NCI-H2196 (cell line): ENCODE results near the gene ZC3H7B.
"Not testable (repeated sequence)": the region's sequence is repeated elsewhere in the genome, so short reads cannot be mapped to it uniquely, and the experiment has no call there.

Experiments used
- DNase-seq: peaks from one replicate; lab custom pipeline; 2025; ENCODE audit not compliant: unreplicated experiment; lab: John Stamatoyannopoulos, UW

Gene ZC3H7B

DNA sequence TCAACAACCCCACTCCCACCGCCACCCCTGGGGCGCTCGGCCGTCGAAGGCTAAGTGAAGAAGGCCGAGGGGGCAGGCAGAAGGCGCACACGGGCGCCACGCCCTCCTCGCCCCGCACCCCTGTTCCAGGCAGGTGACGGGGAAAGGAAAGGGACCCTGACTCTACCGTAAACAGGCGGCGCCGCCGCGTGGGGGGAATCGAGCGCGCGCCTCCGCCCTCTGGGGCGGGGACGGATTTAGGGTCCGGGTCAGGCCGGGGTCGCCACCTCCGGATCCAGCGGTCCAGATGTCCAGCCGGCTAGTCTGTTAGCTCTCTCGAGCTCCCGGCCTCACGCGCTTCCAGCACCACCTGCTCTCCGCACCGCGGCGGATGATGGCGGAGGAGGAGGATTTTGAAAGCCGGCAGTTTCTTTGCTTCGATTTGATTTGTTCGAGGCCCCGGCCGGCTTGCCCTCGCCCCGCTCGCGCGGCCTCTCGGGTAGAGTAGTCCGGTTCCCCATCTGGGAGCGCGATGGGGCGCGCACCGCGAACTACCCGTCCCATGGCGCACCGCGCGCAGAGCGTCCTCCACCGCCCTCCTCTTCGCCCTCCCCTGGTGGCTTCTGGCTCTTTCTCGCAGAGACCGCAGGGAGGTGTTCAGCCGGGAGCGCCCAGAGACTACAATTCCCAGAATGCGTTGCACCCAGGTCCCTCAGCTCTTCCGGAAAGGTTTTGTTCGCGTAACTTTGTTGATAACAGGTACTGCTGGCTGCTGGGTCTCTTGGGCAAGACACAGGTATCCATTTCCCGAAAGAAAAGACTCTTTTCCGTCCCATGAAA is 15.3 kb upstream of the ZC3H7B start, which contains the start of gene RANGAP1:
TSS of gene RANGAP1 (minus strand) at position 368 of the 819 bp plus-strand sequence. CDS start 5,143 bp downstream, outside the sequence.
- DNase-seq = peak; percentile 99

DNA sequence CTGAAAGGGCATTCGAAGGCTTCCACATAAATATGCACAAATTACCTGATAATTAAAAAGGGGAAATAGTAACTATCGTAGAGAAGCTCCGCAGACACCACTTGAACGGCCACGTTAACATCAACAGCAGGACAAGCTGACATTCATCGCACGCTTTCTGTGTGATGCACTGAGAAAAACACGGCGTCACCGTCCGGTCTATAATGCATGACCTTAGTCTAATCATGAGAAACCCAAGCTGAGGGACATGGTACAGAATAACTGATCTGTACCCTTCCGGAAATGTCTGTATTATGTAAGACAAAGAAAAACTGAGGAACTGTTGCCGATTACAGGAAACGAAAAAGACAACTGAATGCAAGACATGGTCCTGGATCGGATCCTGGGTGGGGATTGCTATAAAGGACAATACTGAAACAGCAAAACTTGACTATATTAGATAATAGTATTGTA is 14.7 kb upstream of the ZC3H7B start:
- peak; percentile 64 for DNase-seq

DNA sequence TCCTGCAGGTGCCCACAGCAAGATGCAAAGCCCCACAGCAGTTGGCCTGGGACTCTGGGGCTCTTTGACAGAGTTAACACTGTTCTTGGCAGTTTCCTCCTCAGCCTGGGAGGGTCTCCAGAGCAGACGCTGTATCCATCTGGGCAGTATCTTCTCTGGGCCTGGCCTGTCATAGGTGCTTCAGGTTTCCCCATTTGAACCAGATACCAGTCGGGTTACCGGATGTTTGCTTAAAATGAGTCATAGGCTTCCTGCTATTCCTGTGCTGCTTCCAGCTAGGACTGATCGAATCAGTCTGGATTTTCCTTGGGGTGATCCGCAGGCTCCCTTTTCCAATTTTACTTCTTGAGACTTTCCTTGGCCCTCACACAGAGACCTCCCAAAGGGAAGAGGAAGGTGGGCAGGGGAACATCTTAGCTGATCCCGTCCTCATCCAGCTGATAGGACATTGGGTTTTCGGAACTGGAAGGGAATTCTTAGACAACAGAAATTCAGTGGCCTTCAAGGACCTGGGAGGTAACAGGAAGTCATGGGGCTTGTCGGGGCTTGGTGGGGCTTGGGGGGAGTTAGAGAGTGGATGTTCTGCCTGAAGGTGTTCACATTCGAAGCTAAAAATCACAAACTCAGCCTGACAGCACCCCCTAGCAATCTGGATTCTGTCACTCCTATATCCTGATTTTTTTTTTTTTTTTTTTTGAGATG is 12.9 kb upstream of the ZC3H7B start:
- peak; percentile 81 for DNase-seq

DNA sequence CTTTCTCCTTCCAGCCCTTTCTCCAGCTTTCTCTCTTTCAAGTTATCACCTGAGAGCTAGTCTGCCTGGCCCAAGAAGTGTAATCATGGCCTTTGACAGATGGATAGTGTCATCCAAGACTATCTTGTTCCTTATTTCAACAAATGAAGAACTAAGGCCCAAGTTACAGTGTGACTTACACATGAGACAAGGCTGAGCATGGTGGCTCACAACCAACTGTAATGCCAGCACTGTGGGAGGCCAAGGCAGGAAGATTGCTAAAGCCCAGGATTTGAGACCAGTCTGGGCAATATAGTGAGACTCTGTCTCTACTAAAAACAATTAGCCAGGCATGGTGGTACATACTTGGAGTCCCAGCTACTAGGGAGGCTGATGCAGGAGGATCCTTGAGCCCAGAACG is 11.7 kb upstream of the ZC3H7B start:
- no peak for DNase-seq

DNA sequence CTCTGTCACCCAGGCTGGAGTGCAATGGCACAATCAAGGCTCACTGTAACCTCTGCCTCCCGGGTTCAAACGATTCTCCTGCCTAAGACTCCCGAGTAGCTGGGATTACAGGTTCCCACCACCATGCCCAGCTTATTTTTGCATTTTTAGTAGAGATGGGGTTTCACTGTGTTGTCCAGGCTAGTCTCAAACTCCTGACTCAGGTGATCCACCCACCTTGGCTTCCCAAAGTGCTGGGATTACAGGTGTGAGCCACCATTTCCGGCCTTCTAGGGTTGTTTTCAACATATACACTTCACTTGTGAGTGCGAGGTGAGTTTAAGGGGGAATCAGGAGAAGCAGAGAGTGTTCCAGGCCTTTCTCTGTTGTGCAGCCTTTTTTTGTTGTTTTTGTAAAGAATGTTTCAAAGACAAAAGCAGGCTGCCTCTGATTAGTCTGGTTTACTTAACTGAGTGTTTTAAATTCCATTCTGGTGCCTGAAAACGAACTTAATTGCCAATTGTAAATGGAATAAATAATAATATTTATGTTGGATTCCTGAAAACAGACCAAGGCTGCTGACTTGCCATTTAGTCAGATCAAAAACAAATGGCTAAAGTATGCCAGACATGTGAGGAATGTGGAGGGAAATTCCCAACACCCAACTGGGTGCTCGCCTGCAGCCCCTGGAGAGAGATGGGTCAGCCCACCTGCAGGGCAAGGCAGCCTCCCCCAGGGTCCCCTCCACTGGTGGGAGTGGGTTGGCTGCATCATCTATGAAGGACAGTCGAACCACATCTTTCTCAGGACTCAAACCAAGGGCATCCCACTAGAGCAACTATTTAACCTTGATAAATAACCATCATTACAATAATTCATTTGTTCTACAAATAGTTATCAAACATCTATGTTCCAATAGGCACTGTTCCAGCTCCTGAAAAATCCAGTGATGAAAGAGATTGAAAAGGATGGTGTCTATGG is 10.8 kb upstream of the ZC3H7B start:
- DNase-seq = no peak

DNA sequence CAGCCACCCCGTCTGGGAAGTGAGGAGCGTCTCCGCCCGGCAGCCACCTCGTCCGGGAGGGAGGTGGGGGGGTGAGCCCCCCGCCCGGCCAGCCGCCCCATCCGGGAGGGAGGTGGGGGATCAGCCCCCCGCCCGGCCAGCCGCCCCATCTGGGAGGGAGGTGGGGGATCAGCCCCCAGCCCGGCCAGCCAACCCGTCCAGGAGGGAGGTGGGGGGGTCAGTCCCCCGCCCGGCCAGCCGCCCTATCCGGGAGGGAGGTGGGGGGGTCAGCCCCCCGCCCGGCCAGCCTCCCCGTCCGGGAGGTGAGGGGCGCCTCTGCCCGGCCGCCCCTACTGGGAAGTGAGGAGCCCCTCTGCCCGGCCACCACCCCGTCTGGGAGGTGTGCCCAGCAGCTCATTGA is 6.5 kb upstream of the ZC3H7B start:
- DNase-seq = not testable (repeated sequence)

DNA sequence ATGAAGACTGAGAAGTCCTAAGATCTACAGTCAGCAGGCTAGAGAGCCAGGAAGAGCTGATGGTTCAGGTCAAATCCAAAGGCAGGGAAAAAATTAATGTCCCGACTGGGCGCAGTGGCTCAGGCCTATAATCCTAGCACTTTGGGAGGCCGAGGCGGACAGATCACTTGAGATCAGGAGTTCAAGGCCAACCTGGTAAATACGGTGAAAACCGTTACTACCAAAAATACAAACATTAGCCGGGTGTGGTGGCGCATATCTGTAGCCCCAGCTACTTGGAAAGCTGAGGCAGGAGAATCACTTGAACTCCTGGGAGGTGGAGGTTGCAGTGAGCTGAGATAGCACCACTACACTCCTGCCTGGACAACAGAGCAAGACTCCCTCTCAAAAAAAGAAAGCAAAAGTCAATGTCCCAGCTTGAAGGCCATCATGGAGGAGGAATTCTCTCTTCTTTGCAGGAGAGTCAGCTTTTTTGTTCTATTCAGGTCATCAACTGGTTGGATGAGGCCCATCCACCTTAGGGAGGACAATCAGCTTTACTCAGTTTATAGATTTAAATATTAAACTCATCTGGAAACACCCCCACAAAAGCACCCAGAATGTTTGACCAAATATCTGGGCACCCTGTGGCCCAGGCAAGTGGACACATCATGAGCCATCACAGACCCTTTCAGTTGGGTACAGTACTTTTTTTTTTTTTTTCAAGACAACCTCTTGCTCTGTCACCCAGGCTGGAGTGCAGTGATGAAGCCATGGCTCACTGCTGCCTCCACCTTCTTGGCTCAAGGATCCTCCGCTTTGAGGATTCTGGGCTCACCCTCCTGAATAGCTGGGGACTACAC is 4.3 kb upstream of the ZC3H7B start:
- no peak for DNase-seq

DNA sequence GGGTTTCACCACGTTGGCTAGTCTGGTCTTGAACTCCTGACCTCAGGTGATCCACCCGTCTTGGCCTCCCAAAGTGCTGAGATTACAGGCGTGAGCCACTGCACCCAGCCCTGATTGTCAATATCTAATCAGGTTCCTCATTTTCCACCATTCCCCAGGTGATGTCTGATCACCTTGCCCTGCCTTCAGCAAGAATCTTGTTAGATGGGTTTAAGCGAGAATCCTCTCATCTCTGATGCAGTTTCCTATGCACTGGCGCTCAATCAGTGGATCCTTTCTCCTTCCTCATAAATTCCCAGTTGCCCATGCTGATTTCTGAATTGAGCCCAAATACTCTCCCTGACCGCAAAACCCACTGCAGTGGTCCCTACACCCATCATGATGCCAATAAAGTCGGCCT is 664 bp upstream of the ZC3H7B start:
- DNase-seq = no peak

DNA sequence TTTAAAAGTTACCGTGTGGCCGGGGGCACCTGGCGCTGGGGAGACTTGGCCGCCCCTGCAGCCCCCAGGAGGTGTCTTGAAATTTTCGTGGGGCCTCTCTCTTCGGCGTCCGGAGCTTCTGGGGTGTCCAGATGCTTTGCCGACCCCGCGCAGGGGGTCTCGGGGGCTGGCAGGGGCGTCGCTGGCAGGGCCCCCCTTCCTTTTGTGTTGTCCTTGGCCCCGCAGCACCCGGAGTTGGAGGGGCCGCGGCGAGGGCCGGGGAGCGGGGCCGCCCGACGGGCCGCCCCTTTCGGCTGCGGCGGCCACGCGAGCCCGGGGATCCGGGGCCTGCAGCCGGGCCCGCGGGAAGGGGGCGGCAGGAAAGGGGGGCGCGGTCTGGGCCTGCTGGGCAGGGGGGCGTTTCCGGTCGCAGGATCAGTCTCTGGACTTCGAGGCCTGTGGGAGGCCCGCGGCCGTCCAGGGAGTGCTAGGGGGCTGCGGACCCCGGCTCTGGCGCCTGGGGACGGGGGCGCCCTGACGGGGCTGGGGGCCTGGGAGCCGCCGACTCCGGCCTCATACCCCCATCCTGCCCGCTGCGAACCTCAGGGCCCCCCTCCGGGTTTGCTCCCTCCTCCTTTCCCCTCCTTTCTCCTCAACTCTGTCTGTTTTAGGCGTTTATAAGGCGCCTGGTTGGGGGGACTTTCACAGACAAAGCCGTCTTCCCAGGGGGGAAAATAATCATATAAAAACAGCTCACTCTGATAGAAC is 869 bp downstream of the ZC3H7B start:
- no peak for DNase-seq

DNA sequence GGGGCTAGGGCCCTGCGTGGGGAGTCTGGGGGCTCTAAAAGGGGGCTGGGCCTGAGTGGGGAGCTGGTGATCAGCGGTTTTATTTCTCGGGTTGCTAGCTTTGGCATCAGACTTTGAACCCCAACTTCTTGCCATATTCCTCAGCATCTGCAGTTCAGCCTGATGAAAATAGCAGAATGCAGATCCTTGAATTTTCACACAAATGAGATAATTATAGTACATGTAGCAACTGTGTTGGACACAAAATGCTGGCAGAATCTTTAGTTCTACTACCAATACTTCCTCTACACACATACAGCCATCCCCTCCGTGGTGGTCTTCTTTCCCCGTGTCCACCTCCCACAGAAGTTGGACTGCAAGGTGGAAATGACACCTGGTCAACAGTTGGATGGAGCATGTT is 1.5 kb downstream of the ZC3H7B start:
- DNase-seq = no peak

DNA sequence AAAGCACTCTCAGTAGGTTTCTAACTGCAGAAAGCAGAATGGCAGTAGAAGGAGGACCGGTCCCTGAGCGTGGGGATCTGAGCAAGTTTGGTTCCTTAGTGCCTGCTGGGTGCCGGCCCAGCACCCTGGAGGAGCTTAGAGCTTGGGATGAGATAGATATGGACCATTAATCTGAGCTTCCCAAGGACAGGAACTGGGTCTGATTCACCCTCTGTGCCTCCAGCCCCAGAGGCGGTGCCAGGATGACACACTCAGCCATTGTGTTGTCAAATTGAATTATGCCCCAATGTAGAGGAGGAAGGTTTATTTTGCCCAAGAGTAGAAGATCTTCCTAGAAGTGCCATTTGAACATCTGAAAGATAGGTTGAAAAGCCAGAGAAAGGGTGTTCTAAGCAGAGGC is 4.3 kb downstream of the ZC3H7B start:
- no peak for DNase-seq

DNA sequence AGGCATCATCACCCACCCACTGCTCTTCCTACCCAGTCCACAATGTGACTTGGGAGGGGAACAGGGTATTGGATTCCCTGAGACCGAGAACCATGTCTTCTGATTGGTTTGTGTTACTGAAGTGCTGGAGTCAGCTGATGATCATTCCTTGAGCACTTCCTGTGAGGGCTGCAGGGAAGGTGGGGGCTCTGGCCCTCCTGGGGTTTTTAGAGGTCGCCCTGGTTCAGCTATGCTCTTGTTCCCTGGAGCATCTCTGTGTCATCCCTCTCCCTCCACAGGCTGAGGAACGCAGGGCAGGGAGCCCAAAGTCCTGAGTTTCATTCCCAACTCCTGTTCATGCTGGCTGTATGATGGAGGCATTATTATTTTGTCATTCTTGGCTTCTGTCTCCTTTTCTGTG is 6.7 kb downstream of the ZC3H7B start:
- no peak for DNase-seq

DNA sequence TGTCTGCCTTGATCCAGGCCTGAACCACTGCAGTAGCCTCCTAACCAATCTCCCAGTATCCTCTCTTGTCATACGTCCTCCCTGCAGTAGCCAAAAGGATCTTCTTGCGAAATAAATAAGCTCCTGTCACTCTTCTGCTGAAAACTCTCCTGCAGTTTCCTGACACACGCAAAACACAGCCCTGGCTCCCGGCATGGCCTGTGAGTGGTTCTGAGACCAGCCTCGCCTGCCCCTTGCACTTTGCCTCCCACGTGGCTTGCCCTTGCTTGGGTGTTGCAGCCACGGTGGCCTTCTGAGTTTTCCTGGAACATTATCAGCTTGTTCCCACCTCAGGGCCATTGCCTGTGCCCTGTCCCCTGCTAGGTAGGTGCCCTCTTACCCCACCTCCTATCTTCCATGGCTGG is 7.2 kb downstream of the ZC3H7B start:
- DNase-seq = no peak

DNA sequence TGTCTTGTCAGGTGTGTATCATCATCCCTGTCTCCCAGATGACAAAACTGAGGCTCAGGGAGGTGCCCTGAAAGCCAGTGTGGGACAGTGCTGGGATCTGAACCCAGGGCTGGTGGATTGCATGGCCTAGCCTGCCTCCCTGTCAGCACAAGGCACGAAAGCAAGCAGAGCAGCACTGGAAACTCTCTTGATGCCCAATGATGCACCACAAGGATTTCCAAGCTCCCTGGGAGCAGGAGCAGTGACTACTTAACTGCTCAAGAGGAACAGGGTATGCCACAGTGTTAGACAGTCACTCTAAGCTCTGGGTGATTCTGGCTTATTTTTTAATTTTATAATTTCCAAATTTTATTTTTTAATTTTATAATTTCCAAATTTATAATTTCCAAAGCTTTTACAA is 9.0 kb downstream of the ZC3H7B start:
- DNase-seq = no peak

DNA sequence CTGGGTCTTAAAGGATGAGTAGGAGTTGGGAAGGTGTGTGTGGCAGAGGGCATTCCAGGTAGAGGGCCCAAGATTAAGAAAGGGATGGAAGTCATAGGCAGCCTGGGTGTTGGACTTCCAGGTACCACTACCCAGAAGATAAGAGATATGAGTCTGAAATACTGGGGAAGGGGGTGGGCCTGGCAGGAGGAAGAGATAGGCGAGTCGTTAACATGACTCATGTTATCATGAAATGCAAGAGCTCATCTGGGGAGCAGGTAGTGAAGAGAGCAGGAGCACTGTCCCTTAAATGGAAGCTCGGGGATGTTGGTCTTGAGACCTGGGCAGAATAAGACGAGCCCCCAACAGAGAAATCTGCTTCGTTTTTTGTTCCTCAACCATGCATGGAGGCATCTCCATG is 10.2 kb downstream of the ZC3H7B start:
- no peak for DNase-seq

DNA sequence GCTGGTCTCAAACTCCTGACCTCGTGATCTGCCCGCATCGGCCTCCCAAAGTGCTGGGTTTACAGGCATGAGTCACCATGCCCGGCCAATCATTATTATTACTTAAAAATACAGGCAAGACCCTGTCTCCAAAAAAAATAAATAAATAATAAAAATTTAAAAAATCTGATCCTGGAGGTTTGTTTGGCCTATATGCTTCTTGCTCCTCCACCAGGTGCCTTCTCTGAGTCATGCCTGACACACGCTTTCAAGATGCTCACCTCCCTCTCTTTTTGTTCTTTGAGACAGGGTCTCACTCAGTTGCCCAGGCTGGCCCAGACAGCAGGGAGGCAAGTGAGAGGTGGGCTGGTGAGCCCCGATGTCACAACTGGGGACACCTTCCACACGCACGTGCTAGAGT is 13.5 kb downstream of the ZC3H7B start:
- no peak for DNase-seq

DNA sequence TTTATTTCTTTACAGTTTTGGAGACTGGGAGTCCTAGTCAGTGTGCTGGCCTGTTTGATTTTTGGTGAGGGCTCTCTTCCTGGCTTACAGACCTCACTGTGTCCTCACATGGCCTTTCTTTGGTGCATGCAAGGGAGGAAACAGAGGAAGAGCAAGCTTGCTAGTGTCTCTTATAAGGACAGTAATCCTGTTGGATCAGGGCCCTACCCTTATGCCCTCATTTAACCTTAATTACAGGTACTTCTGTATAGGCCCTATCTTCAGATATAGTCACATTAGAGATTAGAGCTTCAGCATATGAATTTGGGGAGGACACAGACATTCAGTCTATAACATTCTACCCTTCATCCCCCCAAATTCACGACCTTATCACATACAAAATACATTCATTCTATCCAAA is 14.3 kb downstream of the ZC3H7B start:
- DNase-seq = no peak

DNA sequence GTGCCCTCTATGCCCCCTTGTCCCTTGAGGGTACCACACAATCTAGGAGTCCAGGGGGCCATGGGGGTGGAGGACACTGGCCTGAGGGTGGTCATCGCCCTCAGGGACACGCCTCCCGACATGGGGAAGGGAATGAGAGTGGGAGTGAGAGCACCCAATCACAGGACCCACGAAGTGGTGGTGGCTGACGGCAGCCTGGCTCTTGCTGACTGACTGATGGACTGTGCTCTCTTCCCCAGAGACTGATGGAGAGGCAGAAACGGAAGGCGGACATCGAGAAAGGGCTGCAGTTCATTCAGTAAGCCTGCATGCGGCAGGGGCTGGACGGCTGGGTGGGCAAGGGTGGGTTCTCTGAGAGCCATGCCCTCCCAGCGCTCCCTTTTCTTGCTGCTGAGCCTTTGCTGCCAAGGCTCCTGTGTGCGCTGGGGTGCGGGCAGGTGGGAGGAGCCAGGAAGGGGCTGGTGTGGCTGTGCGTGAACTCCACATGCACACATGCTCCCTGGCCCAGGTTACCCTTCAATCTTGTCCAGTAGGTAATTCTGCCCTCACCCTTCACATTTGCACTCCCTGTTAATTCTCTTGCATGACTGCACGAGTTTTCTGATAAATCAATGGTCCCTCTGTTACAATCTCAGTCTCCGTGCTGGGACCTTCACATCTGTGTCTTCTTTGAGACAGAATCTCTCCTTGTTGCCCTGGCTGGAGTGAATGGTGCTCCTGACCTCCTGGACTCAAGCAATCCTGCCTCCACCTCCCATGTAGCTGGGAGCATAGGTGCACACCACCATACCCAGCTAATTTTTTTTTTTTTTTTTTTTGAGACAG is 19.3 kb downstream of the ZC3H7B start:
- DNase-seq = no peak
